ENCODE measurements around the gene EYA3. TPM values are rescaled to one million over a fixed set of nuclear protein-coding genes. Genes with fewer than 3 reads are reported as not detected.
"Not testable (repeated sequence)": the region's sequence is repeated elsewhere in the genome, so short reads cannot be mapped to it uniquely, and the experiment has no call there.

Gene EYA3
- total and polyA plus RNA-seq, 5 donors from 2014 or later = 3.0 to 18.5 (median 3.8) TPM

DNA sequence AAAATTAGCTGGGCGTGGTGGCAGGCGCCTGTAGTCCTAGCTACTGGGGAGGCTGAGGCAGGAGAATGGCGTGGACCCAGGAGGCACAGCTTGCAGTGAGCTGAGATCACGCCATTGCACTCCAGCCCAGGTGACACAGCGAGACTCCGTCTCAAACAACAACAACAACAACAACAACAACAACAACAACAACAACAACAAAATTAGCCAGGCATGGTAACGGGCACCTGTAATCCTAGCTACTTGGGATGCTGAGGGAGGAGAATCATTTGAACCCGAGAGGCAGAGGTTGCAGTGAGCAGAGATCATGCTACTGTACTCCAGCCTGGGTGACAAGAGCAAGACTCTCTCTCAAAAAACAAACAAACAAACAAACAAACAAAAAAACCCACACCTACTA, 85.3 kb downstream of the EYA3 start:
- not testable (repeated sequence) for H3K27ac ChIP-seq (ENCODE audit: insufficient read depth, low read length, poor library complexity, severe bottlenecking); ATAC-seq (ENCODE audit: low read depth in 2 of 2); H3K27ac Mint-ChIP-seq; H3K4me3 ChIP-seq (ENCODE audit: low read depth, low read length); H3K4me1 ChIP-seq (ENCODE audit: control insufficient read depth, insufficient read depth, low read length, poor library complexity, severe bottlenecking); H3K27me3 Mint-ChIP-seq; DNase-seq; H3K4me1 Mint-ChIP-seq; H3K9me3 ChIP-seq (ENCODE audit: control insufficient read depth in 2 of 2, low read length in 2 of 2); H3K4me3 Mint-ChIP-seq; H3K27me3 ChIP-seq (ENCODE audit: control insufficient read depth, insufficient read depth, low read length); H3K9me3 Mint-ChIP-seq
- H3K36me3 Mint-ChIP-seq = peaks cover 19% of the 10 kb centered on the region
- H3K36me3 ChIP-seq (ENCODE audit: control insufficient read depth, insufficient read depth, low read length) = peaks cover 36% of the 10 kb centered on the region

DNA sequence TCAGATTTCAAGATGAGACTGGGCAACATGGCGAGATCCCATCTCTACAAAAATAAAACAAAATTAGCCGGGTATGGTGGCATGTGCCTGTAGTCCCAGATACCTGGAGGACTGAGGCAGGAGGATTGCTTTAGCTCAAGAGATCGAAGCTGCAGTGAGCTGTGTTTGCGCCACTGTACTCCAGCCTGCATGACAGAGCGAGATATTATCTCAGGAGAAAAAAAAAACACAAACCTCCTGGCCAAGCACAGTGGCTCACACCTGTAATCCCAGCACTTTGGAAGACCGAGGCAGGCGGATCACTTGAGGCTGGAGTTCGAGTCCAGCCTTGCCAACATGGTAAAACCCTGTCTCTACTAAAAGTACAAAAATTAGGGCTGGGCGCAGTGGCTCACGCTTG, 85.8 kb downstream of the EYA3 start:
- peaks cover 40% of the 10 kb centered on the region for H3K36me3 ChIP-seq (ENCODE audit: control insufficient read depth, insufficient read depth, low read length)
- ATAC-seq (ENCODE audit: low read depth in 2 of 2) = no peak

DNA sequence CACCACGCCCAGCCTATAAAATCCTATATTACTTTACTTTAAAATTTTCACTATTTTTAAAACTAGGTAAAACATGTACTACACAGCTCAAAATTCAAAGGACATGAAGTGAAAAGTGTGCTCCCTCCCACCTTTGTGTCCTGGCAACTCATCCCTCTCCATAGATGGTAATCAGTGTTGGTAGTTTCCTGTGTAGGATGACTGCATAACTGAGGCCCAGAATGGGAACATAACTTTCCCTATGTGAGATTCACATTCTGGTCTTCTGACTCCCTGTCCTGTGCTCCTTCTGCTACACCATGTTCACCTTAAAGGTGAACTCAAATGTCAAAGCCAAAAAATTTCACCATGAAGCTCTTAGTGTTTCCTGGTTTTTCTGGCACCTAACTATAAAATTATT, 89.4 kb downstream of the EYA3 start:
- peaks cover 30% of the 10 kb centered on the region for H3K36me3 Mint-ChIP-seq
- no peak overlapping the region for H3K27ac Mint-ChIP-seq
- H3K4me3 Mint-ChIP-seq = no peak overlapping the region
- Histone ChIP-seq H3K4me3 (ENCODE audit: low read depth, low read length) (no peak overlapping the region), H3K4me1 (ENCODE audit: control insufficient read depth, insufficient read depth, low read length, poor library complexity, severe bottlenecking) (no peaks in the 10 kb centered on the region), H3K36me3 (ENCODE audit: control insufficient read depth, insufficient read depth, low read length) (peaks cover 53% of the 10 kb centered on the region), H3K27ac (ENCODE audit: insufficient read depth, low read length, poor library complexity, severe bottlenecking) (no peak overlapping the region), H3K9me3 (ENCODE audit: control insufficient read depth in 2 of 2, low read length in 2 of 2) (no peaks in the 10 kb centered on the region), H3K27me3 (ENCODE audit: control insufficient read depth, insufficient read depth, low read length) (no peaks in the 10 kb centered on the region)
- H3K9me3 Mint-ChIP-seq = no peaks in the 10 kb centered on the region
- DNase-seq (no peak), ATAC-seq (ENCODE audit: low read depth in 2 of 2) (no peak)
- H3K4me1 Mint-ChIP-seq = peaks cover 0 to 3% (median 1%) of the 10 kb centered on the region in 4 donors
- H3K27me3 Mint-ChIP-seq = no peaks in the 10 kb centered on the region

More for the DNA sequence above, 85.8 kb downstream of the EYA3 start:
- Mint-ChIP-seq H3K4me1 (peaks cover 0 to 9% (median 3%) of the 10 kb centered on the region in 4 donors), H3K4me3 (no peak overlapping the region), H3K27ac (no peak overlapping the region), H3K27me3 (no peaks in the 10 kb centered on the region), H3K9me3 (no peaks in the 10 kb centered on the region), H3K36me3 (peaks cover 24% of the 10 kb centered on the region)
- H3K9me3 ChIP-seq (ENCODE audit: control insufficient read depth in 2 of 2, low read length in 2 of 2) = no peaks in the 10 kb centered on the region
- H3K27ac ChIP-seq (ENCODE audit: insufficient read depth, low read length, poor library complexity, severe bottlenecking) = no peak overlapping the region
- no peak overlapping the region for H3K4me3 ChIP-seq (ENCODE audit: low read depth, low read length)
- DNase-seq = no peak
- no peaks in the 10 kb centered on the region for H3K27me3 ChIP-seq (ENCODE audit: control insufficient read depth, insufficient read depth, low read length)
- H3K4me1 ChIP-seq (ENCODE audit: control insufficient read depth, insufficient read depth, low read length, poor library complexity, severe bottlenecking) = no peaks in the 10 kb centered on the region

- H3K4me3 Mint-ChIP-seq; H3K27me3 Mint-ChIP-seq; H3K27ac ChIP-seq (ENCODE audit: insufficient read depth, low read length, poor library complexity, severe bottlenecking); ATAC-seq (ENCODE audit: low read depth in 2 of 2); DNase-seq; H3K9me3 Mint-ChIP-seq; H3K4me3 ChIP-seq (ENCODE audit: low read depth, low read length); H3K27me3 ChIP-seq (ENCODE audit: control insufficient read depth, insufficient read depth, low read length); H3K9me3 ChIP-seq (ENCODE audit: control insufficient read depth in 2 of 2, low read length in 2 of 2): not testable (repeated sequence)
- peaks cover 18 to 31% (median 23%) of the 10 kb centered on the region in 4 donors for H3K4me1 Mint-ChIP-seq
- peaks cover 45% of the 10 kb centered on the region for H3K36me3 ChIP-seq (ENCODE audit: control insufficient read depth, insufficient read depth, low read length)
- peaks cover 13% of the 10 kb centered on the region for H3K4me1 ChIP-seq (ENCODE audit: control insufficient read depth, insufficient read depth, low read length, poor library complexity, severe bottlenecking)
- H3K36me3 Mint-ChIP-seq = peaks cover 35% of the 10 kb centered on the region
- H3K27ac Mint-ChIP-seq = peak overlapping the region in 2 of 3 donors; percentile 16 to 69
Observed at GRCh38 chr1:27994526-27994925, 93.9 kb downstream of the EYA3 start.

DNA sequence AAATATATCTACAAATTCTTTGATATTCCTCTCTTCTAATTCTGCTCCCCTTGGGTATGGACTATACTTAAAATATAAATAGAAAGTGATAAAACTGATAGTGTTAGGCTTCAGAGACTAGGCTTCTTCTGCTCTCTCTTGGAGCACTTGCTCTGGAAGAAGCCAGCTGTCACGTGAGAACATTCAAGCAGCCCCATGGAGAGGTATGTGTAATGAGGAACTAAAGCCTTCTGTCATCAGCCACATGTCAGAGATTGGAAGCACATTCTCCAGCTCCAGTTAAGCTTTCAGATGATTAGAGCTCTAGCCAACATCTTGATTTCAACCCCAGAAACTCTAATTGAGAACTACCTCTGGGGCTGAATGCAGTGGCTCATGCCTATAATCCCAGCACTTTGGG, 94.3 kb downstream of the EYA3 start:
- no peaks in the 10 kb centered on the region for H3K9me3 ChIP-seq (ENCODE audit: control insufficient read depth in 2 of 2, low read length in 2 of 2)
- Mint-ChIP-seq H3K9me3 (no peaks in the 10 kb centered on the region), H3K4me1 (peaks cover 18 to 31% (median 23%) of the 10 kb centered on the region in 4 donors), H3K36me3 (peaks cover 39% of the 10 kb centered on the region), H3K27me3 (no peaks in the 10 kb centered on the region), H3K4me3 (no peak overlapping the region), H3K27ac (peak overlapping the region in 1 of 3 donors; percentile 16)
- DNase-seq (no peak), ATAC-seq (ENCODE audit: low read depth in 2 of 2) (no peak)
- H3K27me3 ChIP-seq (ENCODE audit: control insufficient read depth, insufficient read depth, low read length) = no peaks in the 10 kb centered on the region
- peak overlapping the region; percentile 75 for H3K27ac ChIP-seq (ENCODE audit: insufficient read depth, low read length, poor library complexity, severe bottlenecking)
- peaks cover 45% of the 10 kb centered on the region for H3K36me3 ChIP-seq (ENCODE audit: control insufficient read depth, insufficient read depth, low read length)
- H3K4me1 ChIP-seq (ENCODE audit: control insufficient read depth, insufficient read depth, low read length, poor library complexity, severe bottlenecking) = peaks cover 13% of the 10 kb centered on the region
- no peak overlapping the region for H3K4me3 ChIP-seq (ENCODE audit: low read depth, low read length)

- peak overlapping the region in 2 of 4 donors; percentile 56 to 69 for H3K4me3 Mint-ChIP-seq
- Histone ChIP-seq H3K4me3 (ENCODE audit: low read depth, low read length) (peak overlapping the region; percentile 30), H3K27me3 (ENCODE audit: control insufficient read depth, insufficient read depth, low read length) (no peaks in the 10 kb centered on the region), H3K4me1 (ENCODE audit: control insufficient read depth, insufficient read depth, low read length, poor library complexity, severe bottlenecking) (peaks cover 13% of the 10 kb centered on the region), H3K9me3 (ENCODE audit: control insufficient read depth in 2 of 2, low read length in 2 of 2) (no peaks in the 10 kb centered on the region), H3K27ac (ENCODE audit: insufficient read depth, low read length, poor library complexity, severe bottlenecking) (peak overlapping the region; percentile 75), H3K36me3 (ENCODE audit: control insufficient read depth, insufficient read depth, low read length) (peaks cover 46% of the 10 kb centered on the region)
- H3K27ac Mint-ChIP-seq = peak overlapping the region; percentile 84 to 90 (median 89)
- H3K4me1 Mint-ChIP-seq = peaks cover 18 to 31% (median 23%) of the 10 kb centered on the region in 4 donors
- no peaks in the 10 kb centered on the region for H3K9me3 Mint-ChIP-seq
- H3K36me3 Mint-ChIP-seq = peaks cover 46% of the 10 kb centered on the region
- DNase-seq (peak in 1 of 3 donors; percentile 27), ATAC-seq (ENCODE audit: low read depth in 2 of 2) (peak in 1 of 2 donors; percentile 31)
- no peaks in the 10 kb centered on the region for H3K27me3 Mint-ChIP-seq
Observed at GRCh38 chr1:27993241-27993640, 95.2 kb downstream of the EYA3 start.

DNA sequence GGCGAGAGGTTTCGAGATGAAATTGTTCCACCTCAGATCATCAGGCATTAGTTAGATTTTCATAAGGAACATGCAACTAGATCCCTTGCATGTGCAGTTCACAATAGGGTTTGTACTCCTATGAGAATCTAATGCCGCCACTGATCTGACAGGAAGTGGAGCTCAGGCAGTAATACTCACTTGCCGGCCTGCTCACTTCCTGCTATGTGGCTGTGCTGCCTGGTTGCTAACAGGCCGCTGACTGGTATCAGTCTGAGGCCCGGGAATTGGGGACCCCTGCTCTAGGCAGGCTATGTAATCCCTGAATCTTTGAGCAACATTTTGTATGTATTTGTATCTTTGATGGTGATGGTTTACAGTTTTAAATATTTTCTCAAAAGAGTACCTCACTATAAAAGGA, 96.1 kb downstream of the EYA3 start:
- Histone ChIP-seq H3K4me3 (ENCODE audit: low read depth, low read length) (peak overlapping the region; percentile 43), H3K4me1 (ENCODE audit: control insufficient read depth, insufficient read depth, low read length, poor library complexity, severe bottlenecking) (peaks cover 13% of the 10 kb centered on the region), H3K27ac (ENCODE audit: insufficient read depth, low read length, poor library complexity, severe bottlenecking) (peak overlapping the region; percentile 75), H3K9me3 (ENCODE audit: control insufficient read depth in 2 of 2, low read length in 2 of 2) (no peaks in the 10 kb centered on the region), H3K36me3 (ENCODE audit: control insufficient read depth, insufficient read depth, low read length) (peaks cover 47% of the 10 kb centered on the region), H3K27me3 (ENCODE audit: control insufficient read depth, insufficient read depth, low read length) (no peaks in the 10 kb centered on the region)
- DNase-seq (peak; percentile 26 to 74 (median 52)), ATAC-seq (ENCODE audit: low read depth in 2 of 2) (peak; percentile 97 to 98)
- H3K4me3 Mint-ChIP-seq = peak overlapping the region; percentile 20 to 68 (median 59)
- no peaks in the 10 kb centered on the region for H3K9me3 Mint-ChIP-seq
- peaks cover 18 to 31% (median 23%) of the 10 kb centered on the region in 4 donors for H3K4me1 Mint-ChIP-seq
- peak overlapping the region; percentile 90 to 91 (median 91) for H3K27ac Mint-ChIP-seq
- H3K36me3 Mint-ChIP-seq = peaks cover 38% of the 10 kb centered on the region
- no peaks in the 10 kb centered on the region for H3K27me3 Mint-ChIP-seq

DNA sequence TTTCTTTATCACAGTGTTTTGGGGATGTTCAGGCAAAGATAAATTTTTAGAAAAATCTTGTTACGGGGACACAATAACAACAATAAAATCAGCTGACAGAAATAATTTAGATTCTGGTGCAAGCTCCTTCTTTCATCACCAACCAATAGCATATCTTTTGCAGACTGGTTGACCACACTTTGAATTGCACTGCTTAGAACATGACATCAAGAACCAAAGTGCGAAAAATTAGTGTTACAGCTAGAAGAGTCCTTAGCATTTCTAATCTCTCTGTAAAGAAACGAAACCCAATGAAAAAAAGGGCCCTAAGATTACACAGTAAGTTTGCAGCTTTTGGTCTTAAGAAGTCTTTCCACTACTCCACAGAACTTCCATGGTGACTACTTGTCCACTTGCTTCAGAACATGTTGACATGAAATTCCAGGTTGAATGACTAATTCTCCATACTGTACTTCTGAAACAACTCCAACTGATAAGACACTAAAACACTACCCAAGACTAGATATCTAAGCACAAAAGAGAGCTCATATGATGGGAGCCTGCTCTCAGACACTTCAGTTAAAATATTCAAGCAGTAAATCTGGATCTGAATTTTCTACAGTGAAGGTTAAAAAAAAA, 97.4 kb downstream of the EYA3 start:
- H3K9me3 Mint-ChIP-seq = no peaks in the 10 kb centered on the region
- H3K27me3 Mint-ChIP-seq = no peaks in the 10 kb centered on the region
- H3K4me1 Mint-ChIP-seq = peaks cover 14 to 35% (median 29%) of the 10 kb centered on the region in 4 donors
- no peak overlapping the region for H3K27ac ChIP-seq (ENCODE audit: insufficient read depth, low read length, poor library complexity, severe bottlenecking)
- H3K36me3 ChIP-seq (ENCODE audit: control insufficient read depth, insufficient read depth, low read length) = peaks cover 36% of the 10 kb centered on the region
- no peaks in the 10 kb centered on the region for H3K27me3 ChIP-seq (ENCODE audit: control insufficient read depth, insufficient read depth, low read length)
- DNase-seq (no peak), ATAC-seq (ENCODE audit: low read depth in 2 of 2) (no peak)
- H3K9me3 ChIP-seq (ENCODE audit: control insufficient read depth in 2 of 2, low read length in 2 of 2) = no peaks in the 10 kb centered on the region
- H3K36me3 Mint-ChIP-seq = peaks cover 32% of the 10 kb centered on the region
- H3K4me1 ChIP-seq (ENCODE audit: control insufficient read depth, insufficient read depth, low read length, poor library complexity, severe bottlenecking) = peaks cover 13% of the 10 kb centered on the region
- no peak overlapping the region for H3K4me3 ChIP-seq (ENCODE audit: low read depth, low read length)
- peak overlapping the region in 2 of 3 donors; percentile 3 to 91 for H3K27ac Mint-ChIP-seq
- no peak overlapping the region for H3K4me3 Mint-ChIP-seq
